Mucosa of rectum (tissue), 2 donors: ENCODE results near the gene ESAM.
"Not testable (repeated sequence)": the region's sequence is repeated elsewhere in the genome, so short reads cannot be mapped to it uniquely, and the experiment has no call there.

Source experiments
- H3K27ac ChIP-seq, 2 donors: one replicate each; pipeline ENCODE4 v1.7.0; 2013; ENCODE audit warnings: inconsistent platforms in 2 of 2, low read depth in 2 of 2, low read length in 2 of 2
- H3K27me3 ChIP-seq, 2 donors: one replicate each; pipeline ENCODE4 v1.7.0; 2013; ENCODE audit warnings: low read length in 2 of 2; ENCODE audit not compliant: control insufficient read depth in 2 of 2, insufficient read depth in 2 of 2
- H3K36me3 ChIP-seq, 2 donors: one replicate each; pipeline ENCODE4 v1.7.0; 2013; ENCODE audit warnings: low read length in 2 of 2; ENCODE audit not compliant: control insufficient read depth in 2 of 2, insufficient read depth in 2 of 2
- H3K4me1 ChIP-seq, 2 donors: one replicate each; pipeline ENCODE4 v1.7.0; 2013; ENCODE audit warnings: low read length in 2 of 2, mild to moderate bottlenecking in 1 of 2; ENCODE audit not compliant: control insufficient read depth in 2 of 2, insufficient read depth in 2 of 2
- H3K4me3 ChIP-seq, 2 donors: one replicate each; pipeline ENCODE4 v1.7.0; 2013; ENCODE audit warnings: low read length in 2 of 2
- H3K9ac ChIP-seq, 2 donors: one replicate each; pipeline ENCODE4 v1.7.0; 2013; ENCODE audit warnings: low read length in 2 of 2, low read depth in 1 of 2, mild to moderate bottlenecking in 1 of 2
- H3K9me3 ChIP-seq, 2 donors: one replicate each; pipeline ENCODE4 v1.7.0; 2013; ENCODE audit warnings: low read length in 2 of 2; ENCODE audit not compliant: control insufficient read depth in 2 of 2
- donor health status: healthy.
- donor health status: Normal muscosa, but diverticular disease.

Gene ESAM

DNA sequence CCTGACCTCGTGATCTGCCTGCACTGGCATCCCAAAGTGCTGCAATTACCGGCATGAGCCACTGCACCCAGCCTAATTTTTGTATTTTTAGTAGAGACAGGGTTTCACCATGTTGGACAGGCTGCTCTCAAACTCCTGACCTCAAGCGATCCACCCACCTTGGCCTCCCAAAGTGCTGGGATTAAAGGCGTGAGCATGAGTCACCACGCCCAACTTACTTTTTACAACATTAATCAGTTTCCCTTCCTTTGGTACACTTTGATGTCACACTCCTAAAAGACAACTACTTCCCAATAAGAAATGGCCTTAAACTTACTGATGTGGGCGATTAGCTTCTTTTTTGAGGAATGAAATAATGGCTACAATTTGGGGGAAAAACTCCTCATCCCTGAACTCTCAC, 8.9 kb upstream of the ESAM start:
- not testable (repeated sequence) for H3K4me1 ChIP-seq, H3K4me3 ChIP-seq, H3K27ac ChIP-seq, H3K9ac ChIP-seq, H3K9me3 ChIP-seq, H3K27me3 ChIP-seq, H3K36me3 ChIP-seq

DNA sequence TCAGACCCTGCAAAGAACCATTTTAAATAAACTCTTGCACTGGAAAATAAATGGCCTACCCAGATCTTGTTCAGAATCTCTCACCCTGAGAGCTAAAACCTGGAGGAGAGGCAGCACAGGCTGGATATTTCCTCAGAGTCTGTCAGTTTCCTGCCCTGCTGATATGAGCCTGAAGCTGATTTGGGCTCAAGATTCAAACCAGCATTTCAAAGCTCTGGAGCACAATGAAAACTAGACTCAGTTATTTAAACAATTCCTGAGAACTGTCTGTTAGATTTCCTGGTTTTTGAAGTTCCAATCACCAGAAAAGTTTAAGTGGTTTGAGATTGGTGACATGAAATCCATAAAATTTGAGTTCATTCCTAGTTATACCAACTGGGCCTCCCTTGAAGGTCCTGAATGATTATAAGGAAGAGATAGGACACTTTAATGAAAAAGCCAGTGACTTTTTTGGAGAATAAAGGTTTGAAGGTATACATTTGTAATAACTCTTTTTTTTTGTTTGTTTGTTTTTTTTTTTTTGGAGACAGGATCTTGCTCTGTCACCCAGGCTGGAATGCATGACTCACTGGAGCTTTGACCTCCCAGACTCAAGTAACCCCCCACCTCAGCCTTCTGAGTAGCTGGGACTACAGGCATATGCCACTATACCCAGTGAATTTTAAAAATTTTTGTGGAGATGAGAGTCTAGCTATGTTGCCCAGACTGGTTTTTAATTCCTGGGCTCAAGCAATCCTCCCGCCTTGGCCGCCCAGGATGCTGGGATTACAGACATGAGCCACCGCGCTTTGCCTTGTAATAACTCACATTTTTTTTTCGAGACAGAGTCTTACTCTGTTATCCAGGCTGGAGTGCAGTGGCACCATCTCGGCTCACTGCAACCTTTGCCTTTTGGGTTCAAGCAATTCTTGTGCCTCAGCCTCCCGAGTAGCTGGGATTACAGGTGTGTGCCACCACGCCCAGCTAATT, 8.0 kb upstream of the ESAM start:
- peaks cover 2 to 8% of the 10 kb centered on the region in 2 donors for H3K36me3 ChIP-seq
- H3K9ac ChIP-seq = no peak overlapping the region
- H3K4me1 ChIP-seq = no peaks in the 10 kb centered on the region
- no peak overlapping the region for H3K27ac ChIP-seq
- H3K9me3 ChIP-seq = no peaks in the 10 kb centered on the region
- H3K27me3 ChIP-seq = no peaks in the 10 kb centered on the region
- no peak overlapping the region for H3K4me3 ChIP-seq

DNA sequence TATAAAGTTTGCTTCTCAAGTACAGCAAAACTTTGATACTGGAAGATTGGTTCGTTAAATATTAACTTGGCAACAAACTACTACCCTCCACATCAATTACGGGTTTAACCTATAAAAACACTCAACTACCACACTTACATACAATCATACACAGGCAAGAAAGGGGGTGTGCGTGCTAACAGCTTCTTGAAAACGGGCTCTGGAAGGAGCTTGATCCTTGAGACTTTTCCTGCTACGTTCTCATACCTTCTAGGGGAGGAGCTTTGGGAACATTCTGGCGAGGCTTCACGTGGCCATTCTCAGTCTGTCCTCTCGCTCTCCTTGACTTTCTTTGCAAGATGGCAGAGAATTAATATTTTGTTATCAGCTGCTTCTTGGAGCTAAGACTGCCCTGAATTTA, 6.8 kb upstream of the ESAM start:
- Histone ChIP-seq H3K27ac (peak overlapping the region; percentile 38 to 66), H3K4me1 (peaks cover 0 to 4% of the 10 kb centered on the region in 2 donors), H3K27me3 (no peaks in the 10 kb centered on the region), H3K36me3 (peaks cover 3 to 12% of the 10 kb centered on the region in 2 donors), H3K4me3 (no peak overlapping the region), H3K9ac (no peak overlapping the region), H3K9me3 (no peaks in the 10 kb centered on the region)

DNA sequence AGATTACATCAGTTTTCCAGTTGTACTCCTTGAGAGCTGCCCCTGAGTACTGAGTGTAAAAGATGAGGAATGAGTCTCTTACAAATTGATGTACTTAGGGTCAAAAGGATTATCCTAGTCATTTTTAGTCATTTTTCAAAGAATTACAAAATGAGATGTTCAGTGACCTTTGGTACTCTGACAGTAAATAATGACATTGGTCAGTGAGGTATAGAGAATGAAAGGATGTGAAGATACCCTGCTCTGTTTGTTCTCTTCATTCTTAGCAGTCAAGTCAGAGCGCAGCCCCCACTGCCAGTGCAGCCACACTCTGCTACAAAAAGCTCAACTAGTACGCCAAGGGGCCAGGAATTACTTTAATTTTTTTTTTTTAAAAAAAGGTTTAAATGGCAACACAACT, 4.1 kb upstream of the ESAM start:
- no peak overlapping the region for H3K4me3 ChIP-seq
- no peak overlapping the region for H3K9ac ChIP-seq
- H3K27me3 ChIP-seq = peaks cover 0 to 4% of the 10 kb centered on the region in 2 donors
- H3K36me3 ChIP-seq = peaks cover 4 to 8% of the 10 kb centered on the region in 2 donors
- no peaks in the 10 kb centered on the region for H3K9me3 ChIP-seq
- H3K4me1 ChIP-seq = peaks cover 10 to 15% of the 10 kb centered on the region in 2 donors
- H3K27ac ChIP-seq = no peak overlapping the region

DNA sequence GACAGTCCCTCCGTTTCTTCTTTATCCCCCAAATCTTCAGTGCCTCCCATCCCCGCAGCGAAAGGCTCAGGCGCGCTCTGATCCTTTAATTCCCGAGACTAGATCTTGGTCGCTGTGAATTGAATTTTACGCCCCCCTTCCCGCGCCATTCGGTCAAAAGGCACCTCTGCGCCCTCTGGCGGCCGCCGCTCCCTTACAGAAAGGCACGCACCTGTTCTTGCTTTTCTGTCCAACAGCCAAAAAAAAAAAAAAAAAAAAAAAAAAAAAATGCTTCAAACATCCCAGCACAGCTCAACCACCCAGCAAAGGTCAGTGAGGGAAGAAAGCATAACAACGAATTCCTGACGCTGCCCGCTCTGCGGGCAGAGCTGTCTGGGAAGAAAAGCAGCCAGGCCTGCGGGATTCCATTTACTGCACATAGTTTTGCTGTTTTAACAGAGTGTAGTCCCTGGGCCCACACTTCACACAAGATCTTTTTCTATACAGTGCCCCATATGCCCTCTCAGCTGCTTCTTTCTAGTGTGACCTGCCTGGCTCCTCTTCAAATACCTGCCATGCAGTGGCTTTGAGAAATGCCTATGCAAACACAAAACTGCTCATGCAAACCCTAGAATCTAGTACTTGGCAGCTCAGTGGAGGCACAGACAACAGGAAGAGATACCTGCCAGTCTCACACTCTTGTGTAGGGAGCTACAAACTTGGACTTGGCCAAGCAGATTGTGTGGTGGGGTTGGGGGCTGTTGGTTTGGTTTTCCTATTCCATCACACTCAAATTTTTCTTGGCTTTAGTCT, 1.3 kb upstream of the ESAM start:
- peak overlapping the region; percentile 81 to 82 for H3K27ac ChIP-seq
- peaks cover 0 to 13% of the 10 kb centered on the region in 2 donors for H3K27me3 ChIP-seq
- peaks cover 22 to 25% of the 10 kb centered on the region in 2 donors for H3K4me1 ChIP-seq
- peak overlapping the region; percentile 85 to 86 for H3K4me3 ChIP-seq
- peak overlapping the region; percentile 74 to 80 for H3K9ac ChIP-seq
- H3K9me3 ChIP-seq = no peaks in the 10 kb centered on the region
- peaks cover 4 to 8% of the 10 kb centered on the region in 2 donors for H3K36me3 ChIP-seq

DNA sequence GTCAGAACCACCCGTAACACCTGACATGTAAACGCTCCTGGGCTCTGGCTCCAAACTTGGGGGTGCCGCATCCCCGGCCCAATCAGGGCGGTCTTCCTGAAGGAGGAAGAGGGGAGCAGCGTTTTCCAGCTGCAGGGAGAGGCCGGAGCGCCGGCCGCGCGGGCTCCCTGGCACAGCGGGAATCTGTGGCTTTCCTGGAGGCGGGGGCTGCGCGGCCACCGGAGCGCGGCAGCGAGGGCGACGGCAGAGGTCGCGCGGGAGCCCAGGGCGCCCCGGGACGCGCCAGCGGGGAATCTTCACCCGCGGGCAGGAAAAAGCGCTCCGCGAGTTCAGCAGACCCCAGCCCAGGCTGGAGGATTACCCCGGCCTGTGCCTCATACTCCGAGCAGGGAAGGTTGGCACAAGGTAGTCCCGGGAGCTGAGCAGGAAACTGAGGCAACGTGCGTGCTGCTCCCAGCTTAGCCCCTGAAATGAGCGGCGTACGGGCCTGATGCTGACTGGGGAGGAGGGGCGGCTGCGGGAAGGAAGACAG, 600 bp upstream of the ESAM start:
- Histone ChIP-seq H3K9me3 (no peaks in the 10 kb centered on the region), H3K27ac (peak overlapping the region; percentile 81 to 82), H3K27me3 (peaks cover 0 to 13% of the 10 kb centered on the region in 2 donors), H3K36me3 (peaks cover 4 to 8% of the 10 kb centered on the region in 2 donors), H3K9ac (peak overlapping the region; percentile 74 to 80), H3K4me1 (peaks cover 23 to 30% of the 10 kb centered on the region in 2 donors), H3K4me3 (peak overlapping the region; percentile 85 to 86)

DNA sequence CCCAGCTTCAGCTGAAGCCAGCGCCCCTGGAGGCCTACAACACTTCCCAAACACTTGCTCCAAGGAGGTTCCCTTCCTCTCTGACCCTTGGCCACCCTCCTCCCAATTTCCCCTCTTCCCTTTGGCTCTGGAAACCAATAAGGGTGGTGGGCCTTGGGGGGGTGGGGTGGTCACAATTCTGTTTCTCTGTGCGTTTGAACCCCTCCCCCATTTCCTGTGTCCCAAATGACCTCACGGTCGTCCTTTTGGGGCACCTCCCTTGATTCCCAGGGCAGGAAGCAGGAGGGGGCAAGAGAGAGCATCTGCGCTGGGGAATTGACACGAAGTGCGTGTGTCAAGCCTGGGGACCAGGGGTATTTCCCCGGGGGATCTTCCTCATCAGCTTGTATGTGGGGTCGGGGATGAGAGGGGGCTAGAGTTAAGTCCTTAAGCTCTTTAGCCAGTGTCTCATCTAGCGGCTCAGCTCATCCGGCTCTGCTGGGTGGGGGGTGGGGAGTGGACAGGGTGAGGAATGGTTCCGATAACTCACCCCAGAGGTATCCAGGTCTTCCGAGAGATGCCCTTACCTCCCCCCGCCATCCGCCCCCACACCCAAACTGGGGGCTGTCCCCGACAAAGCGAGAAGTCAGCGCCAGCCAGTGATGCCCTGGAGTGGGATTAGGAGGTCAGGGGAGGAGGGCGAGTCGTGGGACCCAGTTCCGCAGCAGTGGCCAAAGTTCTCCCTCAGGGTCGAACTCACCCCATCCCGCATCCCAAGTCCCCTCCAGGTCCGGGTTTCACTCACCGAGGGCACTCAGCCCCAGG, 587 bp downstream of the ESAM start:
- H3K36me3 ChIP-seq = peaks cover 2 to 4% of the 10 kb centered on the region in 2 donors
- H3K9ac ChIP-seq = peak overlapping the region; percentile 56 to 80
- peak overlapping the region; percentile 70 to 85 for H3K4me3 ChIP-seq
- H3K9me3 ChIP-seq = no peaks in the 10 kb centered on the region
- peak overlapping the region; percentile 81 to 82 for H3K27ac ChIP-seq
- peaks cover 23 to 30% of the 10 kb centered on the region in 2 donors for H3K4me1 ChIP-seq
- peaks cover 0 to 13% of the 10 kb centered on the region in 2 donors for H3K27me3 ChIP-seq

DNA sequence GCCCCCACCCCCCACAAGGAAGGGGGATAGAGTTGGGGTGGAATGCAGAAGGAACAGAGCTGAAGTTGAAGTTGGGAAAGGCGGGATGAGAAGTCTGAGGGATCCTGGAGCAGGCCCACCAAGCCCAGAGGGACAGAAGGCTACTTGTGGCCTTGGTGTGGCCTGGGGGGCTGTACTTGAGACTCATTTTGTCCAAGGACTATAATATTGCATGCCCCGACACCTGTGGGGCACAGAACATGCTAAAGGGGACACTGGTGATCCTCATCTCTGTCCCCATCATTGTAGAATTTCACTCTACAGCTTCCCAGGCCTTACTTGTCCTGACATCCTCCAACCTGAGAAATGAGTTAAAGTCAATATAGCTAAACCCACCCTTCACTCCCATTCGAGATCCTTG, 1.3 kb downstream of the ESAM start:
- Histone ChIP-seq H3K4me3 (peak overlapping the region in 1 of 2 donors; percentile 29), H3K27ac (peak overlapping the region in 1 of 2 donors; percentile 81), H3K9me3 (no peaks in the 10 kb centered on the region), H3K9ac (no peak overlapping the region), H3K36me3 (peaks cover 2 to 4% of the 10 kb centered on the region in 2 donors), H3K27me3 (peaks cover 0 to 13% of the 10 kb centered on the region in 2 donors), H3K4me1 (peaks cover 23 to 30% of the 10 kb centered on the region in 2 donors)

DNA sequence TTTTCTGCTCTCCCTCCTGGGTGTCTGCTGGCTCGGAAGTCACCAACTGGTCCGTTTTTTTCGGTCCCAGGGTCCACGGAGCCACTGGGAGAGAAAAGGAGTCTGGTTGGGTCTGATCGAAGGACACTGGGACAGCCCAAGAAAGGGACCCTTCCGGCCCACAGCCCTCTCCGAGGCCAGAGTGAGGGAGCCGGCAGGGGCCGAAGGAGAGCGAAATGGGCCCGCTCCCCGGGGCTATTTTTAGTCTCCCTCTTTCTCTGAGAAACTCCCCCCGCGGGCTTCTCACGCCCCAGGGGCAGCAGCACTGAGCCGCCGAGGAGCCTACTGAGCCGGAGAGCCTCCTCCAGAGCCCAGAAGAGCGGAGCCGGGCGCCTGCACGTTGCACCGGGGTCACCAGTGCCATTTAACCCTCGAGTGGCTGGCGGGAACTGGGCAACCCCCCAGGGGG, 1.9 kb downstream of the ESAM start:
- Histone ChIP-seq H3K27ac (peak overlapping the region; percentile 31 to 48), H3K36me3 (peaks cover 2 to 4% of the 10 kb centered on the region in 2 donors), H3K4me1 (peaks cover 23 to 30% of the 10 kb centered on the region in 2 donors), H3K4me3 (peak overlapping the region in 1 of 2 donors; percentile 29), H3K9ac (peak overlapping the region in 1 of 2 donors; percentile 34), H3K9me3 (no peaks in the 10 kb centered on the region), H3K27me3 (peaks cover 0 to 13% of the 10 kb centered on the region in 2 donors)
